MCF 10A (cell line): Measurements from ENCODE around the gene NGDN. TPM values are rescaled to one million over a fixed set of nuclear protein-coding genes. Genes with fewer than 3 reads are reported as not detected.

Source experiments
- BruUV-seq: library from RNA; stranded (reverse); fragments of 400-500 nt; replicated peaks from 2 replicates; lab custom pipeline; 2021; lab: Mats Ljungman, UMichigan
- CTCF ChIA-PET: fragments of 300-600 bp; sonication (Branson Sonifier 250); formaldehyde crosslinking; extraction: SDS; loops from one replicate; lab custom pipeline; 2021; ENCODE audit warnings: antibody characterized with exemption, inconsistent platforms; lab: Yijun Ruan, JAX
- POLR2A ChIA-PET: fragments of 300-600, 350-650 bp; sonication (Branson Sonifier 250); formaldehyde crosslinking; extraction: SDS; loops from one replicate; lab custom pipeline; 2020; ENCODE audit warnings: antibody characterized with exemption, inconsistent platforms; lab: Yijun Ruan, JAX
- DNase-seq: peaks from one replicate; pipeline ENCODE4 v3.0.0-alpha.2; 2018; ENCODE audit not compliant: unreplicated experiment
- H3K27ac Mint-ChIP-seq: one replicate; pipeline ENCODE4 v1.8.0; 2022; ENCODE audit warnings: mild to moderate bottlenecking, low read depth, mixed read lengths; ENCODE audit not compliant: unreplicated experiment
- H3K27me3 Mint-ChIP-seq: one replicate; pipeline ENCODE4 v1.8.0; 2022; ENCODE audit warnings: mixed read lengths; ENCODE audit not compliant: insufficient read depth, unreplicated experiment
- H3K36me3 Mint-ChIP-seq: one replicate; pipeline ENCODE4 v1.8.0; 2022; ENCODE audit warnings: mild to moderate bottlenecking, moderate library complexity, mixed read lengths; ENCODE audit not compliant: insufficient read depth, unreplicated experiment
- H3K4me1 Mint-ChIP-seq: one replicate; pipeline ENCODE4 v1.8.0; 2022; ENCODE audit warnings: mixed read lengths; ENCODE audit not compliant: insufficient read depth, unreplicated experiment
- H3K4me3 Mint-ChIP-seq: one replicate; pipeline ENCODE4 v1.8.0; 2022; ENCODE audit warnings: mild to moderate bottlenecking, moderate library complexity, mixed read lengths; ENCODE audit not compliant: unreplicated experiment
- H3K9me3 Mint-ChIP-seq: one replicate; pipeline ENCODE4 v1.8.0; 2022; ENCODE audit warnings: mixed read lengths; ENCODE audit not compliant: unreplicated experiment
- intact Hi-C: fragments of 100-400 bp; cut with micrococcal nuclease; formaldehyde crosslinking; loops from 2 replicates; pipeline ENCODE4 v1.14.1; 2022
- total RNA-seq: library from RNA; stranded (reverse); gene quantifications from 2 replicates; pipeline ENCODE4 v1.2.3, GENCODE V29; 2022
- TF ChIP-seq, protein P1 (sequence below): fragments of 200-600 bp; IDR thresholded peaks from one replicate; pipeline ENCODE4 v1.8.0; 2022; ENCODE audit warnings: antibody characterized with exemption, mild to moderate bottlenecking; ENCODE audit not compliant: unreplicated experiment

Gene NGDN
- total RNA-seq, 1 experiment from 2014 or later: 46.8 TPM

DNA sequence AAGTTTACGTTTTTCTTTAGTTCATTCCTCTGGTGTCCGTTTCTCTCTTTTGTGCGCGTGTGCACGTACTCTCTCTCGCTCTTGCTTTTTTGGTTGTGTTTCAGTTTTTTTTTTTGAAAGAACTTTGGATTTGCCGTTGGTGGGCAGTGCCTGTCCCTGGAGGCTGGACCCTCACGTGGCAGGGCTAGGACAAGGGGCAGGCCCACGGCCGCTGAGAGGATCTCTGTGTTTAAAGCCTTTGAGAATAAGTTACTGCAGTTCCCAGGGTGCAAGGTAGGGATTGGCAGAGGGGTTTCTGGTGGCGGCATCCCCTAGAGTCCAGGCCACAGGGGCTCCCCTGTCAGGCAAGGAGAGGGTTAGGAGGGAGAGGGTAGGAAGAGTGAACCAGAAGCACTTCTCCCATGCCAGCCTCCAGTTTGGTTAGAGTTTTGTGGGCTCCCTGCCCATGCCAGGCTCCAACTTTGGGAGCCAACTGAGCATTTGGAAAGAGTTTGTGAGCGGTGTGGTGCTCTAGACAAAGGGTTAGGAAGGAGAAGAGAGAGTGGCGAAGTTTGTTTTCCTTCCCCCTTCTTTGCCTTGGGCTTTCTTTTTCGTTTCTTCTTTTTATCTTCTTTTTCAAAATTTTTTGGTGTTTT is 51.5 kb downstream of the NGDN start:
- BruUV-seq: no TSS peak
- POLR2A ChIA-PET: no interaction called here
- H3K27ac Mint-ChIP-seq: no peak overlapping the region

DNA sequence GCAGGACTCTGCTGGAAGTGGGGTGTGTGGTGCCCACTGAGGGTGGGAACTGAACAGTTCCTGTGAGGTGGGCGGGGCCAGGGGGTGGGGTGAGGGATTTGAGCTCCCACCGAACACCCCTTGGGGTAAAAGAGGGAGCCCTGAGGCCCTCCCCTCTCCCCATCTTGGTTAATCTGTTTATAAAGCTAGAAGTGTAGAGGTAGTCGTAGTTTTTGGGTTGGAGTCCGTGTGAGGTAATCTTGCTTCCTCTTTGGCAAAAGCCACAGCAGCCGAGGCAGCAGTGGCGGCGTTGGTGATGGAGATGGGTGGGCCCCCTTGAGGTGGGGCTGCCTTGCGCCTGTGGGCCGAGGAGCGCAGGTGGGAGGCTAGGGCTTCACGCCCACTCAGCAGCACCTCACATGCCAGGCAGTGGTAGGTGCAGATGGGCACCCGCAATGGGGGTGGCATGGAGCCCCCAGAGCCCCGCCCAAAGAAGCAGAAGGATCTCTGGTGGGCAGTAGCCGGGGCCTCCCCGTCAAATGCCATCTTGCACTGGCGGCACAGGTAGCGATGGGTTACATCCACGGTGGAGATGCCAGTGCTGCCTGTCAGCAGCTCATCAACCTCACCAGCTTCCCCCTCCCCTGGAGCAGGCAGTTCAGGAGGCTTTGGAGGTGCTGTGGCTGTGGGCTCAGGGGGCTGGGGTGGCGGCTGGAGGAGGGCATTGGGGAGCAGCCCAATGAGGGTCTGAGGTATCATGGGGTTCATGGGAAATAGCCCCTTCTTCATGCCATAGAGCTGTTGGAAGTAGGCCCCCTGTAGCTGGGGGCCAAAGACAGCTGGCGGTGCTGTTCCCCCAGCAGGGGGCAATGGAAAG is 52.5 kb downstream of the NGDN start:
- H3K4me1 Mint-ChIP-seq: no peaks in the 10 kb centered on the region
- intact Hi-C loops: no loop called here
- H3K4me3 Mint-ChIP-seq: no peak overlapping the region

More for the DNA sequence above, 51.5 kb downstream of the NGDN start:
- TF ChIP-seq, protein P1, sequence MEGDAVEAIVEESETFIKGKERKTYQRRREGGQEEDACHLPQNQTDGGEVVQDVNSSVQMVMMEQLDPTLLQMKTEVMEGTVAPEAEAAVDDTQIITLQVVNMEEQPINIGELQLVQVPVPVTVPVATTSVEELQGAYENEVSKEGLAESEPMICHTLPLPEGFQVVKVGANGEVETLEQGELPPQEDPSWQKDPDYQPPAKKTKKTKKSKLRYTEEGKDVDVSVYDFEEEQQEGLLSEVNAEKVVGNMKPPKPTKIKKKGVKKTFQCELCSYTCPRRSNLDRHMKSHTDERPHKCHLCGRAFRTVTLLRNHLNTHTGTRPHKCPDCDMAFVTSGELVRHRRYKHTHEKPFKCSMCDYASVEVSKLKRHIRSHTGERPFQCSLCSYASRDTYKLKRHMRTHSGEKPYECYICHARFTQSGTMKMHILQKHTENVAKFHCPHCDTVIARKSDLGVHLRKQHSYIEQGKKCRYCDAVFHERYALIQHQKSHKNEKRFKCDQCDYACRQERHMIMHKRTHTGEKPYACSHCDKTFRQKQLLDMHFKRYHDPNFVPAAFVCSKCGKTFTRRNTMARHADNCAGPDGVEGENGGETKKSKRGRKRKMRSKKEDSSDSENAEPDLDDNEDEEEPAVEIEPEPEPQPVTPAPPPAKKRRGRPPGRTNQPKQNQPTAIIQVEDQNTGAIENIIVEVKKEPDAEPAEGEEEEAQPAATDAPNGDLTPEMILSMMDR: no peak
- intact Hi-C loops: no loop called here
- Mint-ChIP-seq H3K36me3 (peaks cover 9% of the 10 kb centered on the region), H3K4me1 (no peaks in the 10 kb centered on the region), H3K9me3 (no peaks in the 10 kb centered on the region), H3K4me3 (no peak overlapping the region), H3K27me3 (no peaks in the 10 kb centered on the region)
- CTCF ChIA-PET: interaction anchor here (0.5 to 1.5 kb wide), 6 partner anchors 11 to 141 kb away, joined by 3 to 6 read pairs (median 4); no protein-coding TSS in a partner anchor
- no peak for DNase-seq

DNA sequence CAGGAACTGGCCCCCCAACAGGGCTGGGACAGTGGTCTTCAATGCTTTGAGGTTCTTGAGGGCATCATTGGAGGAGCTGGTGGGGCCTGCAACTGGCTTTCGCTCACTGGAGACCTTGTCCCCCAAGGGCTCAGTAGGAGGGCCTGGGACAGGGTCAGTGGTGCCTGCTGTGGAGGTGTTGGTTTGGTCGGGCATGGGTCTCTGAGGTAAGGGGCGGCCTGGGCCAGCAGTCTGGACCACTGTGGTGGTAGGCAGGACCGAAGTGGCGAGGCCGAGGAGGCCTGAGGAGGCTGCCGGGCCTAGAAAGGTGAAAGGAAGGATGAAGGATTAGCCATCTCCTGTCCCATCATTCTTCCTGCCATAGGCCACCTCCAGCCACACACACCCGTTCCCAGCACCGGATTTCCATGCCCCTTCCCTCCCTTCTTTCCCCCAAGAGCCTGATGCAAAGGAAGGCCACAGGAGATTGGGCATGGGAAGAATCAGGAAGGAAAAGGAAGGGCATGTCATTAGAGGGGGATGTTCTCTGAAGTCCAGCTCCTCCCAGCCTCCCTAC is 53.2 kb downstream of the NGDN start:
- TF ChIP-seq, protein P1: no peak
- CTCF ChIA-PET: interaction anchor here (0.6 to 1.2 kb wide), 3 partner anchors 27 to 37 kb away, joined by 3 to 4 read pairs (median 3); no protein-coding TSS in a partner anchor
- peaks cover 14% of the 10 kb centered on the region for H3K36me3 Mint-ChIP-seq

More for the DNA sequence above, 52.5 kb downstream of the NGDN start:
- no peak overlapping the region for H3K27ac Mint-ChIP-seq
- BruUV-seq: no TSS peak
- H3K27me3 Mint-ChIP-seq: no peaks in the 10 kb centered on the region
- CTCF ChIA-PET: interaction anchor here (0.5 to 1.2 kb wide), 6 partner anchors 10 to 39 kb away, joined by 3 to 5 read pairs (median 3); no protein-coding TSS in a partner anchor
- peaks cover 9% of the 10 kb centered on the region for H3K36me3 Mint-ChIP-seq
- TF ChIP-seq, protein P1: no peak
- H3K9me3 Mint-ChIP-seq: no peaks in the 10 kb centered on the region
- no peak for DNase-seq
- POLR2A ChIA-PET: no interaction called here

More for the DNA sequence above, 53.2 kb downstream of the NGDN start:
- Mint-ChIP-seq H3K9me3 (no peaks in the 10 kb centered on the region), H3K27me3 (no peaks in the 10 kb centered on the region), H3K4me1 (no peaks in the 10 kb centered on the region), H3K4me3 (no peak overlapping the region), H3K27ac (no peak overlapping the region)
- POLR2A ChIA-PET: interaction anchor here (0.6 kb wide), 1 partner anchor 1305 kb away, joined by 3 read pairs; no protein-coding TSS in a partner anchor
- no TSS peak for BruUV-seq
- DNase-seq: no peak
- intact Hi-C loops: no loop called here
